HL-60 (cell line): ENCODE data around the gene SETMAR.

ENCODE experiments used
- GABPA ChIP-seq: IDR thresholded peaks from 2 replicates; pipeline ENCODE4 v1.6.1; 2012; ENCODE audit warnings: low read depth
- POLR2AphosphoS5 ChIP-seq: IDR thresholded peaks from 2 replicates; pipeline ENCODE4 v1.6.1; 2012; ENCODE audit warnings: low read depth
- SPI1 ChIP-seq: IDR thresholded peaks from 2 replicates; pipeline ENCODE4 v1.6.1; 2012; ENCODE audit warnings: low read depth, mild to moderate bottlenecking, borderline replicate concordance
- TF ChIP-seq, protein P1 (sequence below): IDR thresholded peaks from one replicate; pipeline ENCODE4 v1.5.1; 2011; ENCODE audit warnings: low read length, control low read depth, inconsistent platforms; ENCODE audit not compliant: insufficient read depth
- TF ChIP-seq, protein P2 (sequence below): IDR thresholded peaks from 2 replicates; pipeline ENCODE4 v1.6.1; 2012; ENCODE audit warnings: low read depth; ENCODE audit not compliant: insufficient replicate concordance

DNA sequence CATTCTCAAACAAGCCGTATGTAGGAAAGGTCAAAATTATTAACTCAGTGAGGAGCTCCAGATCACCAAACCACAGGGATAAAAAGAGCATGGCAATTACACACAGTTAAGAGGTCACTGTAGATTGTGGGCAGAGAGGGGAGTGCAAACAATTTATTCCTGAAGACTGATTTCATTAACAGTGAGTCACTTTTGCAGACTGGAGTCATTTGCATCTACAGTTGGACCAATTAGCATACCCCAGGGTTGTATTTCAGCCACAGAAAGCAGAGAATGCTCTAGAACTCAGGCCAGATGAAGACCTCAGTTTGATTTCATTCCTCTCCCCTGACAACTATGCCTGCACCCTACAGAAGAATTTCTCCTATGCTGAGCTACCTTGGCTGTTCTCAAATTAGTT, 40.1 kb downstream of the SETMAR start:
- TF ChIP-seq, protein P1, sequence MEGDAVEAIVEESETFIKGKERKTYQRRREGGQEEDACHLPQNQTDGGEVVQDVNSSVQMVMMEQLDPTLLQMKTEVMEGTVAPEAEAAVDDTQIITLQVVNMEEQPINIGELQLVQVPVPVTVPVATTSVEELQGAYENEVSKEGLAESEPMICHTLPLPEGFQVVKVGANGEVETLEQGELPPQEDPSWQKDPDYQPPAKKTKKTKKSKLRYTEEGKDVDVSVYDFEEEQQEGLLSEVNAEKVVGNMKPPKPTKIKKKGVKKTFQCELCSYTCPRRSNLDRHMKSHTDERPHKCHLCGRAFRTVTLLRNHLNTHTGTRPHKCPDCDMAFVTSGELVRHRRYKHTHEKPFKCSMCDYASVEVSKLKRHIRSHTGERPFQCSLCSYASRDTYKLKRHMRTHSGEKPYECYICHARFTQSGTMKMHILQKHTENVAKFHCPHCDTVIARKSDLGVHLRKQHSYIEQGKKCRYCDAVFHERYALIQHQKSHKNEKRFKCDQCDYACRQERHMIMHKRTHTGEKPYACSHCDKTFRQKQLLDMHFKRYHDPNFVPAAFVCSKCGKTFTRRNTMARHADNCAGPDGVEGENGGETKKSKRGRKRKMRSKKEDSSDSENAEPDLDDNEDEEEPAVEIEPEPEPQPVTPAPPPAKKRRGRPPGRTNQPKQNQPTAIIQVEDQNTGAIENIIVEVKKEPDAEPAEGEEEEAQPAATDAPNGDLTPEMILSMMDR: no peak
- TF ChIP-seq POLR2AphosphoS5 (no peak), SPI1 (no peak), GABPA (no peak)
- TF ChIP-seq, protein P2, sequence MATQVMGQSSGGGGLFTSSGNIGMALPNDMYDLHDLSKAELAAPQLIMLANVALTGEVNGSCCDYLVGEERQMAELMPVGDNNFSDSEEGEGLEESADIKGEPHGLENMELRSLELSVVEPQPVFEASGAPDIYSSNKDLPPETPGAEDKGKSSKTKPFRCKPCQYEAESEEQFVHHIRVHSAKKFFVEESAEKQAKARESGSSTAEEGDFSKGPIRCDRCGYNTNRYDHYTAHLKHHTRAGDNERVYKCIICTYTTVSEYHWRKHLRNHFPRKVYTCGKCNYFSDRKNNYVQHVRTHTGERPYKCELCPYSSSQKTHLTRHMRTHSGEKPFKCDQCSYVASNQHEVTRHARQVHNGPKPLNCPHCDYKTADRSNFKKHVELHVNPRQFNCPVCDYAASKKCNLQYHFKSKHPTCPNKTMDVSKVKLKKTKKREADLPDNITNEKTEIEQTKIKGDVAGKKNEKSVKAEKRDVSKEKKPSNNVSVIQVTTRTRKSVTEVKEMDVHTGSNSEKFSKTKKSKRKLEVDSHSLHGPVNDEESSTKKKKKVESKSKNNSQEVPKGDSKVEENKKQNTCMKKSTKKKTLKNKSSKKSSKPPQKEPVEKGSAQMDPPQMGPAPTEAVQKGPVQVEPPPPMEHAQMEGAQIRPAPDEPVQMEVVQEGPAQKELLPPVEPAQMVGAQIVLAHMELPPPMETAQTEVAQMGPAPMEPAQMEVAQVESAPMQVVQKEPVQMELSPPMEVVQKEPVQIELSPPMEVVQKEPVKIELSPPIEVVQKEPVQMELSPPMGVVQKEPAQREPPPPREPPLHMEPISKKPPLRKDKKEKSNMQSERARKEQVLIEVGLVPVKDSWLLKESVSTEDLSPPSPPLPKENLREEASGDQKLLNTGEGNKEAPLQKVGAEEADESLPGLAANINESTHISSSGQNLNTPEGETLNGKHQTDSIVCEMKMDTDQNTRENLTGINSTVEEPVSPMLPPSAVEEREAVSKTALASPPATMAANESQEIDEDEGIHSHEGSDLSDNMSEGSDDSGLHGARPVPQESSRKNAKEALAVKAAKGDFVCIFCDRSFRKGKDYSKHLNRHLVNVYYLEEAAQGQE: no peak
